ENCODE results near the gene SARM1. TPM values are rescaled to one million over a fixed set of nuclear protein-coding genes. Genes with fewer than 3 reads are reported as not detected.

Gene SARM1
- total RNA-seq, 1 experiment from 2014 or later, result 5.1 TPM

DNA sequence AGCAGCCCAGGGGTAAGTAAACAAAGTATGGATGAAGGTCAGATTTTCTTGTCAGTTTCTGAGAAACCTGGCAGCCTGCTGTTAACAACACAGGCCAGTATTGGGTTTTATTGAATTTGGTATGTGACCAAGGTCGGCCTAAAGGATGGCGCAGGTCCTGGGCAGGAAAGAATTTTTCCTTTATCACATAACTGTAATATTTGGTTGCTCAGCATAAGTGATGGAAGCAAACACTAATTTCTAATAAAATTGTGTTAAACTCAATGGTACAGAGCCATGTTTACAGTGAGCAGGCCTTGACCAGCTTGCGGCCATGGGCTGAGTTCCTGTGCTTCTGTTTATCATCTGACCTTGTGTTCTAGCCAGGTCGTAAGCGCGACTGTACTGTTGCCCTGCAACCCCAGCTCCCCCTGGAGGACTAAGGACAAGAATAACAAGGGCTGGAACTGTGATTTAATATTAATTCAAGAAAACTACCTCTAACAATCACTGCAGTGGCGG lies 24.7 kb upstream of the SARM1 start:
- Histone ChIP-seq H3K4me2 (ENCODE audit: insufficient read depth, insufficient read length, low read length) (no peak overlapping the region), H2BK20ac (ENCODE audit: low read depth, low read length, poor library complexity, severe bottlenecking) (no peak overlapping the region), H3K79me2 (ENCODE audit: insufficient read depth, low read length) (no peaks in the 10 kb centered on the region), H3K56ac (ENCODE audit: insufficient read length, low read depth, low read length) (no peak overlapping the region), H2BK15ac (ENCODE audit: low read depth, low read length) (no peak overlapping the region), H2BK120ac (ENCODE audit: low read depth, low read length, poor library complexity, severe bottlenecking) (no peak overlapping the region), H4K91ac (ENCODE audit: insufficient read length, low read depth, low read length) (no peak overlapping the region), H3K23ac (ENCODE audit: insufficient read length, low read depth, low read length) (no peak overlapping the region), H3K4ac (ENCODE audit: low read depth, low read length) (no peak overlapping the region), H3K18ac (ENCODE audit: insufficient read length, low read depth, low read length) (no peak overlapping the region), H3K9me3 (ENCODE audit: control insufficient read depth, low read depth, low read length) (no peaks in the 10 kb centered on the region), H4K5ac (ENCODE audit: insufficient read length, low read depth, low read length) (no peak overlapping the region), H3K4me1 (ENCODE audit: insufficient read depth, low read length) (no peaks in the 10 kb centered on the region), H3K9ac (ENCODE audit: extremely low read depth, insufficient read length, low read length) (no peak overlapping the region), H4K20me1 (ENCODE audit: control insufficient read depth, insufficient read depth, insufficient read length) (no peaks in the 10 kb centered on the region), H3K79me1 (ENCODE audit: insufficient read depth, low read depth, low read length, poor library complexity, severe bottlenecking) (no peaks in the 10 kb centered on the region), H3T11ph (ENCODE audit: low read length) (no peak overlapping the region), H3K27me3 (ENCODE audit: insufficient read depth, low read length) (no peaks in the 10 kb centered on the region), H2BK5ac (ENCODE audit: insufficient read length, low read length) (no peak overlapping the region), H2BK12ac (ENCODE audit: insufficient read length, low read depth, low read length) (no peak overlapping the region), H3K27ac (ENCODE audit: insufficient read length, low read depth, low read length) (no peak overlapping the region), H3K14ac (ENCODE audit: insufficient read depth, low read length) (no peak overlapping the region), H2AK5ac (ENCODE audit: insufficient read length, low read length) (no peak overlapping the region), H2AFZ (ENCODE audit: low read length) (no peak overlapping the region), H4K8ac (replicated peaks; ENCODE audit: insufficient read length, low read depth, low read length) (no peak overlapping the region), H3K23me2 (ENCODE audit: insufficient read length, low read depth, low read length, poor library complexity, severe bottlenecking) (no peaks in the 10 kb centered on the region)
- DNase-seq, result peak; percentile 49
- Mint-ChIP-seq H3K27ac (peak overlapping the region in 2 of 3 experiments; percentile 73 to 76; a peak in 3 of 7 replicates), H3K36me3 (ENCODE audit: insufficient read depth in 1 of 3, low read depth in 3 of 3) (peaks cover 23 to 88% (median 69%) of the 10 kb centered on the region in 3 experiments; a peak in 6 of 7 replicates), H3K9me3 (no peaks in the 10 kb centered on the region), H3K4me1 (peaks cover 16 to 17% of the 10 kb centered on the region in 2 experiments), H3K27me3 (ENCODE audit: low read depth) (no peaks in the 10 kb centered on the region), H3K4me3 (no peak overlapping the region; a peak in 1 of 5 replicates)
- no CpG with 5 or more reads among the region's 7 CpGs for WGBS (ENCODE audit: extremely low coverage, insufficient read length, low lambda C conversion rate)
- TF ChIP-seq, protein P1, sequence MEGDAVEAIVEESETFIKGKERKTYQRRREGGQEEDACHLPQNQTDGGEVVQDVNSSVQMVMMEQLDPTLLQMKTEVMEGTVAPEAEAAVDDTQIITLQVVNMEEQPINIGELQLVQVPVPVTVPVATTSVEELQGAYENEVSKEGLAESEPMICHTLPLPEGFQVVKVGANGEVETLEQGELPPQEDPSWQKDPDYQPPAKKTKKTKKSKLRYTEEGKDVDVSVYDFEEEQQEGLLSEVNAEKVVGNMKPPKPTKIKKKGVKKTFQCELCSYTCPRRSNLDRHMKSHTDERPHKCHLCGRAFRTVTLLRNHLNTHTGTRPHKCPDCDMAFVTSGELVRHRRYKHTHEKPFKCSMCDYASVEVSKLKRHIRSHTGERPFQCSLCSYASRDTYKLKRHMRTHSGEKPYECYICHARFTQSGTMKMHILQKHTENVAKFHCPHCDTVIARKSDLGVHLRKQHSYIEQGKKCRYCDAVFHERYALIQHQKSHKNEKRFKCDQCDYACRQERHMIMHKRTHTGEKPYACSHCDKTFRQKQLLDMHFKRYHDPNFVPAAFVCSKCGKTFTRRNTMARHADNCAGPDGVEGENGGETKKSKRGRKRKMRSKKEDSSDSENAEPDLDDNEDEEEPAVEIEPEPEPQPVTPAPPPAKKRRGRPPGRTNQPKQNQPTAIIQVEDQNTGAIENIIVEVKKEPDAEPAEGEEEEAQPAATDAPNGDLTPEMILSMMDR (conservative IDR thresholded peaks at IDR 0.05), result peak; percentile 51; the same call in 2 of the 3 replicates

Measured in H9 (cell line).